H54 (cell line): ENCODE data around the gene MACROD2.

Experiments
- DNase-seq: peaks from one replicate; pipeline ENCODE4 v3.0.0; 2011; ENCODE audit warnings: low spot score, mixed read lengths; ENCODE audit not compliant: insufficient read length
- FAIRE-seq: peaks from 3 replicates; lab custom pipeline; 2011; peaks lifted over from hg19 to GRCh38; lab: Jason Lieb, UNC
- POLR2A ChIP-seq: IDR thresholded peaks from 2 replicates; pipeline ENCODE4 v1.6.1; 2011; ENCODE audit warnings: low read depth, mild to moderate bottlenecking, low read length

Gene MACROD2

GRCh38 chr20:15411781-15412180 is 1416.5 kb downstream of the MACROD2 start:
- no peak for DNase-seq
- TF ChIP-seq POLR2A: no peak
- FAIRE-seq: no peak

GRCh38 chr20:15415908-15416307 is 1420.6 kb downstream of the MACROD2 start:
- TF ChIP-seq POLR2A: no peak
- FAIRE-seq: no peak
- no peak for DNase-seq

- TF ChIP-seq POLR2A: no peak
- FAIRE-seq (no peak), DNase-seq (no peak)
Measured at GRCh38 chr20:15419856-15420255, 1424.5 kb downstream of the MACROD2 start.

- no peak for FAIRE-seq
Measured at GRCh38 chr20:15422966-15423365, 1427.7 kb downstream of the MACROD2 start.

GRCh38 chr20:15439551-15439950 is 1444.2 kb downstream of the MACROD2 start:
- DNase-seq (no peak), FAIRE-seq (no peak)
- no peak for TF ChIP-seq POLR2A

More at GRCh38 chr20:15422966-15423365, 1427.7 kb downstream of the MACROD2 start:
- no peak for DNase-seq
- TF ChIP-seq POLR2A: no peak

GRCh38 chr20:15440049-15440820 is 1444.9 kb downstream of the MACROD2 start:
- no peak for FAIRE-seq
- no peak for TF ChIP-seq POLR2A

DNA sequence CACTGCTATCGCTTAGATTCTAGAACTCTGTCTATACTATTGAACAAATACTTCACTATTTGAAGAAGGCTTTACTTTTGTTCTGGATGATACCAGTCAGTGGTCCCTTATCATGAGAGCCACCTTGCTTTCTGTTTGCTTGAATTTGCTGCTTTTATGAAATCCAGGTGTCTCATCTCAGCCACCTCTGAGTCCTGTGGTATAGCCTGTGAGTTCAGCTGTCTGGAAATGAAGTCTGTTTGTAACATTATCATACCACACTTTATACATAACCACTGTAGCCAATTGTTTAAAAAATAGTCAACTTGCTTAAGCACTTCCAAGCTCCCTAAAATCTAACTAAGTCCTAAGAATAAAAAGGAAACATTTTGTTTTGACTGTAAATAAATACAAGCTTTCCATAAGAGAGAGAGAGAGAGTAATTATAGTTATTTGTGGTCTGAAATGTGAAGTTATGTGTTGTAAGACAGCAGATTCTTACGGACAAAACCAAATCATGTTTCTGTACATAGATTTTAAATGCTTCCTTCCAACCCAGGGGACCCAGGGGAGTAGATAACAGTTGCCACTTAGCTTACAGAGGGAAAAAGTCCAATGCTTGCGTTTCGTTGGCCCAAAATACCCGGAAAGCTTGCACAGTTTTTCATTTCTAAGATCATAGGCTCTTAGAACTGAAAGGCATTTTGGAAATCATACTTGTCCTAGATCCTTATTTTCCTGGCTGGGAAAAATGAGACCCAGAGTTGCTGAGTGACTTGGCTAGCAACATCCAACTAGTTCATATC is 1449.9 kb downstream of the MACROD2 start:
- DNase-seq: no peak
- FAIRE-seq: no peak
- TF ChIP-seq POLR2A: no peak

More at GRCh38 chr20:15440049-15440820, 1444.9 kb downstream of the MACROD2 start:
- DNase-seq: no peak

DNA sequence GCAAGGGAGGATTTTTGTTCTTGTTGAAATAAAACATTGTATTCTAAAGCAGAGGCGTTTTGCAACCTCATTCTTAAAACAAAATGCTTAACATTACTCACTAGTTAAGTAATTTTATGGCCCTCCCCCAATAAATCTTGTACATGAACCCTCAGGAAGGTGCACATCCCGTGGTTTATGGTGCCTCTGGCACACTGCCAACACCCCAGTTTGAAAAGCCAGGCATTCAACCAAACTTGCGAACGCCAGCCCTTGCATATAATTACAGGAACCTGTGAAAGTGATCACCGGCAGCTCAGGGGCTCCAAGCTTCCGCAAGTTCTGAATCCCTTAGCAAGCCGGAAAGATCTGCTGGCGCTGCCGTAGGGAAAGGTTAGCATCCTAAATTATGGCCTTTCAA is 1451.1 kb downstream of the MACROD2 start:
- no peak for DNase-seq
- no peak for TF ChIP-seq POLR2A
- no peak for FAIRE-seq

DNA sequence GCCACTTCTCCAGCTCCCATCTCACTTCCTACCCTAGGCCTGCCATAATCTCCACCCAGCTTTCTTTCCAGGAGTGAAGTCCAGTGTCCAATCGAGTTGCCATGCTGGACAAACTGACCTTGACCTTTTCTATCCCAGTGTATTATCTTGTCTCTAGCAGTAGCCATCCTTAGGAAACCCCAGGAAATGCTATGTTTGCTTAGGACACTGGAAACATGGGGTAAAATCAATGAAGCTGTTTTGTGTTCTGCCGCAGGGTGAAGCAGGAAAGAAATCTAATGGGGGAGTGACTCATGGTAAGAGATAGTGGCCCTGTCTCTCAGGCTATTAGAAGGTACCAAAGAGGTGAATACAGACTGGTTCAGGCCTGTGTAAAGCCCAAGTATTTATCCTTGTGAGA is 1452.2 kb downstream of the MACROD2 start:
- FAIRE-seq (no peak), DNase-seq (no peak)
- no peak for TF ChIP-seq POLR2A

- no peak for FAIRE-seq
- no peak for DNase-seq
- TF ChIP-seq POLR2A: no peak
Measured at GRCh38 chr20:15449061-15449460, 1453.7 kb downstream of the MACROD2 start.

DNA sequence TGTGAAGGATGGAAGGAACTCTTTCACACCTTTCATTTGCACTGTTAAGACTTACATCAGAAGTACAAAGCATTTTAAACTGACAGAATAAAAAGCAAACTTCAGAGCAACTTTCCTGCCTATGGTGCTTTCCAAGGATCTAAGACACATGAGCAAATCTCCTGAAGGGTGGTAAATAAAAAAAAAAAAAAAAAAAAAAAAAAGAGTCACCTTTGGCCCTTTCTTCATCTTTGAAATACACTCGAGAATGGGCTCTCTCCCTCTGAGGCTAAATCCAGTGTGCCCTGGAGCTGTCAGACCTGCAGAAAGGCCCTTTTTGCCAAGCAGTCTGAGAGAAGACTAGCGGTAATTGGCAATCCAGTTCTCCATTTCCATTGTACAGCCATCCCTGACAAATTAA is 1455.9 kb downstream of the MACROD2 start:
- DNase-seq (no peak), FAIRE-seq (no peak)
- TF ChIP-seq POLR2A: no peak

DNA sequence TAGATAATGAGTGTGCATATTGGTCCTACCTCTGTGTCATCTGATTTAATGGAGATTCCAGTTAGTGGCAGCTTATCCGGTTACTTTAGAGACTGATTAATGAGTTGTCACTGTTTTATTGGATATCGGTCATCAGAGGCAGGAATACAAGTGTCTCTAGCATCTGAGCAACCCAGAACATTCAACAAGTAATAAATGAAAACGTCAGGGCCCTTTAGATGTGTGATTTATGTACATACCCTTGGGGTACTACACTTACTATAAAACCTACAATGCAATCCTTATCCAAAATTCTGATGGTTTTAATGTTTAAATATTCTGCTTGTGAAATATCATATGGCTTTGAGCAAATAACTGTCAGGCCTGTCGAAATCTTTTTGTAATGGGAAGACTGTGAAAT is 1460.0 kb downstream of the MACROD2 start:
- no peak for DNase-seq
- no peak for TF ChIP-seq POLR2A
- no peak for FAIRE-seq

GRCh38 chr20:15461938-15462337 is 1466.6 kb downstream of the MACROD2 start:
- DNase-seq (no peak), FAIRE-seq (no peak)
- no peak for TF ChIP-seq POLR2A

- no peak for DNase-seq
- TF ChIP-seq POLR2A: no peak
- FAIRE-seq: no peak
Measured at GRCh38 chr20:15475483-15475882, 1480.2 kb downstream of the MACROD2 start.

DNA sequence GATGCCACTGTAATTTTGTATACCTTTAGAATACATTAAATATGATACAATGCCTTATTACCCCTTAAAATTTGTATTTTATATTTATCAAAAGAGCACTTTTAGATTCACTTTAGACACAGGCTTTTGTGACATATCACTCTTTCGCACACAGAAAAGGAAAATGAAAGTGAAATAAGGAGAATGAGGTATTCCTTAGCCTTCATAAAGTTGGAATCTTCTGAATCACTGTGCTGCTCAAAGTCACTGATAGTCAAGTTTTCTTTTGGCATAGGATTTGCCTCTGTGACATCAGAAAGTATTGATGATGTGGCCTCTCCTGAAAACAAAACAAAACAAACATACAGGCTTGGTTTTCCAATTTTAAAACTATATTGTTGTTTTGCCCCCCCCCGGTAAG is 1480.9 kb downstream of the MACROD2 start:
- no peak for TF ChIP-seq POLR2A
- DNase-seq (no peak), FAIRE-seq (no peak)
